ENCODE results near the gene MT1HL1.

DNA sequence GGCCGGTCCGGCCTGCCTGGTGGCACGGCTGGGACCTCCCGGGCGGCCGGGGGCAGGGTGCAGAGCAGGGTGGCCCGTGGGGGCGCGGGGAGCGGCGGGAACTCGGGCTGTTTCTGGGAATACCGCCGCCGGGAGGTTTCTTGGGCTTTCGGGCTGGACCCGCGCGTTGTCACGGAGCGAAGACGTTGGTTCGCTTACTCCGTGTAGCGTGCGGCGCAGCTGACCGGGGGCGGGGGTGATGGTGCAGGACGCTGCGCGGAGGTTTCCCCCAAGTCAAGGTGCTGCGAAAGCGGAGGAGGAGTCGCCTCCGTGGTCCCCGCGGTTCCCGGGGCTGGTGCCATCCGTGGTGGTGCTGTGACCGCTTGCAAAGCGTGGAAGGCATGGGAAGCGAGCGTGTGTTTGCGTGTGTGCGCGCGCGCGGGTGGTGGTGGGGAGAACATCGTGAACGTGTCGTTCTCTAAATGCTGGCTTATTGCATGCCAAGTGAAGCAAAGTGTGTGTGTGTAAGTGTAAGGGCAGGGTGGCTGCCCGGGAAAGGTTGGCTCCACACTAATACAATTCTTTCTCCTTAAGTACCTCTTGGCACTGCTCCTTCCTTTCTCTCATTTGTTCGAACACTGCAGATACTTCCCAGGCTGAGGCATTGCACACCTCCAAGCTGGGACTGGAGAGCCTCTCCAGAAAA lies 38.8 kb upstream of the MT1HL1 start:
- TF ChIP-seq POLR2AphosphoS5 (IDR thresholded peaks at IDR 0.05; ENCODE audit: low read depth, low read length) (no peak), REST (IDR thresholded peaks at IDR 0.05; ENCODE audit: insufficient read depth in 1 of 2, low read depth in 2 of 2, low read length in 2 of 2) (no peak)

All from PFSK-1 (cell line).